LNCaP clone FGC (cell line): Measurements from ENCODE around the gene FOXA1.

Experiments used
- DNase-seq: peaks from one replicate; pipeline ENCODE4 v3.0.0-alpha.2; 2011; ENCODE audit warnings: low read depth
- H3K4me3 ChIP-seq: 2 replicates; pipeline ENCODE4 v1.5.1; 2011; ENCODE audit warnings: mild to moderate bottlenecking, low read depth, low read length, control low read depth
- TF ChIP-seq, protein P1 (sequence below): IDR thresholded peaks from 2 replicates; pipeline ENCODE4 v1.5.1; 2012; ENCODE audit warnings: mild to moderate bottlenecking; ENCODE audit not compliant: control insufficient read depth, insufficient read depth; ENCODE audit errors: extremely low read depth

Gene FOXA1

DNA sequence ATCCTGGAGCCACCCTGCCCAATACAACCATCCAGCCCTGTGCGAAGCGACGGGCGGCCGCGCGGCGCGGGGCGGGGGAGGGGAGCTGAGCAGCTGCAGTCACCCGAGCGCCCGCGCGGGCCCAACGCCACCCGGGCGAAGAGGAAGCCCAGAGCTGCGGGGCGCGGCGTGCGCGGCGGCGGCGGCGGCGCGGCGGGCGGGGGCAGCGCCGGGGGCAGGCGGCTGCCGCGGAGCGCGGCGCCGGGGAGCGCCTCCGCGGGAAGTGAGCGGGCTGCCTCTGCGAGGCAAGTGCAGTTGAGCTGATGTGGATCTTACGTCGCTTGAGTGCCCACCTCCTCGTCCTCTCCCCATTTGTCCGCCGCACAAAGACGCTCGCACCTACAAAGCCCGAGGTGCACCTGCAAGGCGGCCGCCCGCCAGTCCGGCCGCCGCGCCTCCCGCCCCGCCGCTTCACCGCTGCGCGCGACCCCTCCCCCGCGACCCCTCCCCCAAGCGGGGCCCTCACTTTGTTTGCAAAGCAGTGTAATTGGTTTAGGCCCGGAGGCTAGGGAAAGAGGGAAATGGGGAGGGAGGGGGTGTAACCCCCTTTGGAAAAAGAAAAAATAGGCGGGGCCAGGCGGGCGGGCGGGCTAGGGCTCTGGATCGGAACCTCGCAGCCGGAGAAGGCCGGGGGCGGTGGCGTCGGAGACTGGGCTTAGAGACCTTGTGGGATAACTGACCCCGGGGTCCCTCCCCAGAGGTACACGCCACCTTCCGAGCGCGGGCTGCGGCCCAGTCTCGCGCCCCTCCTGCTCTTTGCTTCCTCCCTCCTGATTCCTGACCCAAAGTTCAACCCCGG is at the start of gene FOXA1, which contains the start of gene TTC6:
Gene FOXA1 (minus strand): TSS at position 279 of the 838 bp plus-strand sequence. CDS start 277 bp downstream, at position 2.
Gene TTC6 (plus strand): TSS at position 659 of the 838 bp plus-strand sequence. CDS start 26,436 bp downstream, outside the sequence.
- no peak for DNase-seq
- H3K4me3 ChIP-seq, result peak within 1 kb of the TSS; percentile 69
- TF ChIP-seq, protein P1, sequence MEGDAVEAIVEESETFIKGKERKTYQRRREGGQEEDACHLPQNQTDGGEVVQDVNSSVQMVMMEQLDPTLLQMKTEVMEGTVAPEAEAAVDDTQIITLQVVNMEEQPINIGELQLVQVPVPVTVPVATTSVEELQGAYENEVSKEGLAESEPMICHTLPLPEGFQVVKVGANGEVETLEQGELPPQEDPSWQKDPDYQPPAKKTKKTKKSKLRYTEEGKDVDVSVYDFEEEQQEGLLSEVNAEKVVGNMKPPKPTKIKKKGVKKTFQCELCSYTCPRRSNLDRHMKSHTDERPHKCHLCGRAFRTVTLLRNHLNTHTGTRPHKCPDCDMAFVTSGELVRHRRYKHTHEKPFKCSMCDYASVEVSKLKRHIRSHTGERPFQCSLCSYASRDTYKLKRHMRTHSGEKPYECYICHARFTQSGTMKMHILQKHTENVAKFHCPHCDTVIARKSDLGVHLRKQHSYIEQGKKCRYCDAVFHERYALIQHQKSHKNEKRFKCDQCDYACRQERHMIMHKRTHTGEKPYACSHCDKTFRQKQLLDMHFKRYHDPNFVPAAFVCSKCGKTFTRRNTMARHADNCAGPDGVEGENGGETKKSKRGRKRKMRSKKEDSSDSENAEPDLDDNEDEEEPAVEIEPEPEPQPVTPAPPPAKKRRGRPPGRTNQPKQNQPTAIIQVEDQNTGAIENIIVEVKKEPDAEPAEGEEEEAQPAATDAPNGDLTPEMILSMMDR, result no peak

DNA sequence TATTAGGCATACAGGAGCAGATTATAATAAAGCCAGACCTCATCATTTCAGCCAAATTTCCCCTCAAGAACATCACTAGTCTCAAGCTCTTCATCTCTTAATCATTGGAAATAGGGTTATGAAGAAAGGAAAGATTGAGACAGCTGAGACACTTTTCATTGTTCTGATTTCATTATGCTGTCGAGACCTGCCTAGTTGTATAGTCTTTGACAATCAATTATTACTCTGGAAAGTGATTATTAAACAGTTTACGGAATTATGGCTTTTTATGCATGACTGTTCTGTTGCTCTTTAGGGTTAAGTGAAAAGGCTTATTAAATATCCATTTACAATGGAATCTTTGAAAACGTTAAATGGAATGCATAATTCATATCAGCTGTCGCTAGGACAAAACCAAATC is 48.7 kb upstream of the FOXA1 start:
- TF ChIP-seq, protein P1, result no peak
- no peak overlapping the region for H3K4me3 ChIP-seq
- DNase-seq, result no peak

DNA sequence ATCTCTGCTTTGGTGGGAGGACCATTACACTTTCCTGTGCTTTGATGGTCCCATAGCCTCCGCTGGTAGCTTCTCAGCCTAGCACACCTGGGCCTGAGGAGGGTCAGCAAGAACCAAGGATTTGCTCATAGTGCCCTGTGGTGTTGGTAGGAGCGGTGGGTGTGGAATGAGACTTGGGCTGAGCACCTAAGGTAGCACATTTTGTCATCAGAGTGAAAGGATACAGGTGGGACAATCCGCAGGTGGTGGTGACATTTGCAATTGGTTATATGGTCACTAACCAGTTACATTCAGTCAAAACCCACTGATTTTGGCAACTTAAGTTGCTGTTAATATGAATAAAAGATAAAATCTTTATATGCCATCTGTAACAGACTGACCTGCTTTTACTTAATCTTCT is 47.1 kb upstream of the FOXA1 start:
- H3K4me3 ChIP-seq, result no peak overlapping the region
- DNase-seq, result no peak
- TF ChIP-seq, protein P1, result no peak

DNA sequence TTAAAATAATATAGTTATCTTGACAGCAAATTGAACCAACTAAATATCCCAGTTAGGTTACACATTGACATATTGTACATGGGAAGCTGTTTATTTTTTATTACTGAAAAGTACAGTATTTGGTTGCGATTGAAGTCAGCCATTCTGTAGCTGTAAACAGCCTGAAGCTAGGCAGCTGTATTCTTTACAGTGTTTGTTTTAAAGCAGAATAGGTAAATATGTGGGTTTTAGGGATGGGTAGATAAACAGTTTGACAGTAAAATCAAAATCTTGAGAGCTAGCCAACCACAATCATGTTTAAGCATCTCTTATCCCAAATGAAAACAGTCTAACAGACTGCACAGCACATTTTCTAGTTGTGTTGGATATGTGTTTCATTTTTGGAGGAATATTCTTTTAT is 46.1 kb upstream of the FOXA1 start:
- peak; percentile 92 for DNase-seq
- H3K4me3 ChIP-seq, result no peak overlapping the region
- TF ChIP-seq, protein P1, result no peak

DNA sequence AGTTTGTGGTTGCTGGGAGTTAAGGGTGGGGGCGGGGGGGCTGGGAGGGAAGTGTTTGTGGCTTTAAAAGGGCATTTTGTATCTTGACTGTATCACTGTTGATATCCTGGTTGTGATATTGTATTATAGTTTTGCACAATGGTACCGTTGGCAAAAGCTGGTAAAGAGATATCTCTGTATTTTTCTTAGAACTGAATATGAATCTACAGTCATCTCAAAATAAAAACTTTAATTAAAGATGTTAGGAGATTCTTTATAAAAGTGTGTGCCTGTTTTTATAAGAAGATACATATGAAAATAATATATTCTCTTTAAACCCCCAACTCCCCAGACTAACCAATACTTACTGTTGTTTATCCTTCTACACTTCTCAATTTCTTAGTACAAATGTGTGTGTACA is 43.5 kb upstream of the FOXA1 start:
- TF ChIP-seq, protein P1, result no peak
- H3K4me3 ChIP-seq, result no peak overlapping the region
- no peak for DNase-seq

DNA sequence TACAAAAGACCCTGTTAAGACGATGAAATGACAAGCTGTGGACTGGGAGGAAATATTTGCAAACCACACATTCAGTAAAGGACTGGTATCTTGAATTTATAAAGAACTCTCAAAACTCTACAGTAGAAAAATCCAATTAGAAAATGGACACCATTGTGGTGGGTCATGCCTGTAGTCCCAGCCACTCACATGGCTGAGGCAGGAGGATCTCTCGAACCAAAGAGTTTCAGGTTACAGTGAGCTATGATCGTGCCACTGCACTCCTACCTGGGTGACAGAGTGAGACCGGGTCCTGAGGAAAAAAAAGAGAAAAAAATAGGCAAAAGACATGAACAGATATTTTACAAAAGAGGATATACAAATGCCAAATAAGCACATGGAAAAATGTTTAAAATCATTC is 42.3 kb upstream of the FOXA1 start:
- TF ChIP-seq, protein P1, result no peak
- DNase-seq, result no peak
- H3K4me3 ChIP-seq, result no peak overlapping the region
